Breast epithelium (tissue), 4 donors: ENCODE results near the gene DQX1. TPM values are rescaled to one million over a fixed set of nuclear protein-coding genes. Genes with fewer than 3 reads are reported as not detected.

ENCODE experiments used
- DNase-seq, 2 donors: peaks; one replicate each; pipeline ENCODE4 v3.0.0-alpha.2; 2019; ENCODE audit warnings: low spot score in 2 of 2
- H3K27ac ChIP-seq, 2 donors: fragments of 200-600 bp; sonication (generic) in 1 of 2; one replicate each; pipeline ENCODE4 v1.5.1; 2016 to 2019; ENCODE audit warnings: mild to moderate bottlenecking in 1 of 2
- H3K27me3 ChIP-seq, 2 donors: fragments of 200-600 bp; sonication (generic) in 1 of 2; one replicate each; pipeline versions ENCODE4 v1.5.1 to v1.6.0; 2017 to 2019; ENCODE audit warnings: control low read depth in 1 of 2, mild to moderate bottlenecking in 1 of 2
- H3K36me3 ChIP-seq: fragments of 200-600 bp; one replicate; pipeline ENCODE4 v1.5.1; 2019
- H3K4me1 ChIP-seq, 2 donors: fragments of 200-600 bp; sonication (generic); one replicate each; pipeline ENCODE4 v1.5.1; 2016 to 2019; ENCODE audit warnings: control low read depth in 1 of 2
- H3K4me3 ChIP-seq, 3 donors: fragments of 200-600 bp; sonication (generic); 1 replicate in 2 of 3; 2 replicates in 1 of 3; pipeline ENCODE4 v1.5.1; 2016 to 2019; ENCODE audit warnings: mild to moderate bottlenecking in 3 of 3, moderate library complexity in 2 of 3
- H3K9me3 ChIP-seq, 2 donors: fragments of 200-600 bp; sonication (generic) in 1 of 2; one replicate each; pipeline ENCODE4 v1.5.1; 2016 to 2019; ENCODE audit warnings: control low read depth in 1 of 2
- CTCF ChIP-seq, 3 donors: fragments of 450-650 bp; IDR thresholded peaks; one replicate each; pipeline ENCODE4 v1.5.1; 2016 to 2017; ENCODE audit warnings: antibody characterized with exemption in 3 of 3, mild to moderate bottlenecking in 3 of 3, moderate library complexity in 3 of 3
- POLR2A ChIP-seq: fragments of 450-650 bp; IDR thresholded peaks from one replicate; pipeline ENCODE4 v1.6.1; 2016; ENCODE audit warnings: antibody characterized with exemption, mild to moderate bottlenecking, moderate library complexity
- POLR2AphosphoS5 ChIP-seq, 3 donors: sonication (generic); formaldehyde crosslinking; IDR thresholded peaks; one replicate each; pipeline ENCODE4 v1.6.1; 2017; ENCODE audit warnings: antibody characterized with exemption in 3 of 3
- intact Hi-C: fragments of 100-400 bp; cut with DNase I; formaldehyde crosslinking; loops from one replicate; pipeline ENCODE4 v1.15.1; 2023; ENCODE audit warnings: low total_unique reads
- total RNA-seq, 3 donors: library from RNA; depleted of rRNA; stranded (reverse); fragments of >200 nt; gene quantifications; one replicate each; pipeline ENCODE4 v1.1.0, GENCODE V29; 2016

DQX1 gene
- total RNA-seq, 3 donors from 2014 or later: 0.66 TPM; not detected in 2

- peaks cover 3 to 19% of the 10 kb centered on the region in 2 donors for H3K4me1 ChIP-seq
These were observed 22.2 kb downstream of the DQX1 start for GRCh38 chr2:74503506-74504475.

DNA sequence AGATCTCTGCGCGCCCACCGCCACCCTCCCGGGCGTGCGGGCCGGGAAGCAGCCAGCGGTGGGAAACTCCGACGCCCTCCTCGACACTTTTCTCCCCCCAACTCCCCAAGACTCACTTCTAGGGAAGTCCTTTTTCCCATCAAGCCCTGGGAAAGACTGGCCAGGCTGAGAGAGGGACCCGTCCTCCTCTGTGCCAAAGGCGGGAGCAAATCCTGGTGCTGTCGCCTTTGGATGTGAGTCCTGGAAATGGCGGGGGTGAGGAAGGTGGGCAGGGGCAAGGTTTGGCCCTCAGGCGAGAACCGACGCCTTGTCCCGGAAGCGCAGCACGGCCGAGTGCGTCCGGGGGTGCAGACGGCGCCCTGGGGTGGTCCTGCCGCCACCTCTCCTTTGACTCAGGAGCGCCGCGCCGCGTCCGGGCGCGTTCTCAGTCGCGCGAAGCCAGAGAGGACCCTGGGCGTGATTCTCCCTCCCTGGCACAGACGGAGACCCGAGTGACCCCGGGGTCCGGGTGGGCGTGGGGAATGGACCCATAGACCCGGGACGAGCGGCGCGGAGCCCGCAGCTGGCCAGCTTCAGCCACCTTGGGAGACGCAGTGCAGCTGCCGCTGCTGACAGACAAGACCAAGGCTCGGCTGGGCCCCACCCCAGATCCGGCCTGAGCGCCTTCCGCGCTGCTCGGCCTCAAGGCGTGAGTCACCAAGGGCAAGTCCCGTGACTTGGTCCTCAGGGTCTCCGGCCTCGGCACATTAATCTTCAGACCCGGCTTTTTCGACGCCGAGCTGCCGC, 23.1 kb downstream of the DQX1 start:
- peaks cover 4 to 7% of the 10 kb centered on the region in 2 donors for H3K27me3 ChIP-seq
- peak overlapping the region; percentile 76 to 89 for H3K27ac ChIP-seq
- H3K4me3 ChIP-seq: peak overlapping the region; percentile 56 to 72 (median 68)
- H3K9me3 ChIP-seq: no peaks in the 10 kb centered on the region
- H3K36me3 ChIP-seq: no peaks in the 10 kb centered on the region
- DNase-seq: peak in 1 of 2 donors; percentile 55
- TF ChIP-seq POLR2A (no peak), POLR2AphosphoS5 (IDR thresholded peaks at IDR 0.05) (peak in 2 of 3 donors; percentile 41 to 56)
- H3K4me1 ChIP-seq: peaks cover 3 to 19% of the 10 kb centered on the region in 2 donors
- intact Hi-C loops: no loop called here

More at GRCh38 chr2:74503506-74504475, 22.2 kb downstream of the DQX1 start:
- TF ChIP-seq POLR2A: no peak
- no peak for TF ChIP-seq POLR2AphosphoS5 (IDR thresholded peaks at IDR 0.05)
- TF ChIP-seq CTCF (IDR thresholded peaks at IDR 0.05): no peak
- Histone ChIP-seq H3K36me3 (no peaks in the 10 kb centered on the region), H3K4me3 (peak overlapping the region; percentile 56 to 72 (median 68)), H3K27ac (peak overlapping the region; percentile 76 to 89), H3K9me3 (no peaks in the 10 kb centered on the region), H3K27me3 (peaks cover 0 to 7% of the 10 kb centered on the region in 2 donors)
- no peak for DNase-seq
- intact Hi-C loops: no loop called here

- peaks cover 6 to 7% of the 10 kb centered on the region in 2 donors for H3K27me3 ChIP-seq
These were observed 23.8 kb downstream of the DQX1 start for GRCh38 chr2:74502147-74502719.

GRCh38 chr2:74501335-74502071, 24.5 kb downstream of the DQX1 start:
- peaks cover 3 to 15% of the 10 kb centered on the region in 2 donors for H3K4me1 ChIP-seq
- no peak overlapping the region for H3K4me3 ChIP-seq
- H3K27ac ChIP-seq: no peak overlapping the region
- intact Hi-C loops: no loop called here
- no peaks in the 10 kb centered on the region for H3K9me3 ChIP-seq
- TF ChIP-seq POLR2A (no peak), POLR2AphosphoS5 (IDR thresholded peaks at IDR 0.05) (no peak), CTCF (IDR thresholded peaks at IDR 0.05) (no peak)
- H3K36me3 ChIP-seq: no peaks in the 10 kb centered on the region
- peaks cover 6 to 7% of the 10 kb centered on the region in 2 donors for H3K27me3 ChIP-seq
- no peak for DNase-seq

More at GRCh38 chr2:74502147-74502719, 23.8 kb downstream of the DQX1 start:
- DNase-seq: no peak
- no peaks in the 10 kb centered on the region for H3K9me3 ChIP-seq
- peak overlapping the region; percentile 56 to 72 (median 68) for H3K4me3 ChIP-seq
- TF ChIP-seq POLR2AphosphoS5 (IDR thresholded peaks at IDR 0.05) (no peak), POLR2A (no peak), CTCF (IDR thresholded peaks at IDR 0.05) (no peak)
- peaks cover 3 to 19% of the 10 kb centered on the region in 2 donors for H3K4me1 ChIP-seq
- H3K36me3 ChIP-seq: no peaks in the 10 kb centered on the region
- intact Hi-C loops: no loop called here
- H3K27ac ChIP-seq: peak overlapping the region; percentile 76 to 89

DNA sequence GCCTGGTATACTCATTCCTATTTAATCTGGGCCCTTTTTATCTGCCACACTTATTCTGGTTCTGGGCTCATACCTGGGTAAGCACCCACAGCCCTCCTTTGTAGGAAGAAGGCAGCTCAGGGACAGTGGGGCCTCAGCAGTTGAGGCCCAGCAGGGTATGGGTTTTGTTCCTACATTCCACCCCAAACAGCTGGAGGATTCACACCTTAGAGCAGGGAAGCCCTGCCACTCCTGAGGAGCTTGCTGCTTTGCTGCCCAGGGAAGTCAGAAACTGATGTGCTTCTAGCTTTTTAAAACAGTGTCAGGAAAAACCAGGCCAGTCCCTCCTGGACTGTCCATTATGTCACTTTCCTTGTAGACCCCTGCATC, 25.5 kb downstream of the DQX1 start:
- no peaks in the 10 kb centered on the region for H3K36me3 ChIP-seq
- H3K9me3 ChIP-seq: no peaks in the 10 kb centered on the region
- H3K27ac ChIP-seq: no peak overlapping the region
- peaks cover 6 to 7% of the 10 kb centered on the region in 2 donors for H3K27me3 ChIP-seq
- no peak for DNase-seq
- peaks cover 3 to 5% of the 10 kb centered on the region in 2 donors for H3K4me1 ChIP-seq
- no peak overlapping the region for H3K4me3 ChIP-seq
- TF ChIP-seq POLR2A (no peak), POLR2AphosphoS5 (IDR thresholded peaks at IDR 0.05) (no peak), CTCF (IDR thresholded peaks at IDR 0.05) (no peak)
- intact Hi-C loops: no loop called here
